PFSK-1 (cell line): ENCODE data around the gene SIAH2.

Experiments used
- FOXP2 ChIP-seq: optimal IDR thresholded peaks from 2 replicates; pipeline ENCODE3; 2011; ENCODE audit warnings: borderline replicate concordance, control low read depth, inconsistent platforms; ENCODE audit not compliant: insufficient read depth; ENCODE audit errors: extremely low read length, extremely low read depth
- POLR2AphosphoS5 ChIP-seq: IDR thresholded peaks from 2 replicates; pipeline ENCODE4 v1.6.1; 2012; ENCODE audit warnings: low read depth, mild to moderate bottlenecking, control low read depth, low read length, moderate library complexity
- REST ChIP-seq, 2 experiments: IDR thresholded peaks; 2 replicates each; pipeline versions ENCODE4 v1.6.1 to v1.8.0; 2011 to 2012; ENCODE audit warnings: low read depth in 2 of 2, low read length in 2 of 2, control low read depth in 1 of 2, inconsistent platforms in 1 of 2, mild to moderate bottlenecking in 1 of 2, moderate library complexity in 1 of 2; ENCODE audit not compliant: insufficient read depth in 1 of 2
- TAF1 ChIP-seq: IDR thresholded peaks from 2 replicates; pipeline ENCODE4 v1.6.1; 2012; ENCODE audit warnings: low read length, control low read depth, borderline replicate concordance; ENCODE audit not compliant: insufficient read depth

GRCh38 chr3:150691414-150692040 is 71.4 kb downstream of the SIAH2 start:
- TF ChIP-seq TAF1 = no peak
- no peak for TF ChIP-seq FOXP2
- TF ChIP-seq POLR2AphosphoS5 = no peak
- TF ChIP-seq REST (IDR thresholded peaks at IDR 0.05; ENCODE audit: insufficient read depth in 1 of 2, low read depth in 2 of 2, low read length in 2 of 2) = no peak
